Spinal cord (tissue), 10 donors: ENCODE measurements around the gene RPS17. TPM values are rescaled to one million over a fixed set of nuclear protein-coding genes. Genes with fewer than 3 reads are reported as not detected.
"Not testable (repeated sequence)": the region's sequence is repeated elsewhere in the genome, so short reads cannot be mapped to it uniquely, and the experiment has no call there.

Experiments used
- DNase-seq, 6 donors: peaks; one replicate each; pipeline versions ENCODE4 v3.0.0 to v3.0.0-alpha.2; 2013 to 2015; ENCODE audit warnings: low spot score in 6 of 6, low read depth in 4 of 6
- H3K27ac ChIP-seq: one replicate; pipeline ENCODE4 v1.5.1; 2013; ENCODE audit warnings: low read depth, low read length, control low read depth
- H3K27me3 ChIP-seq: one replicate; pipeline ENCODE4 v1.6.1; 2013; ENCODE audit warnings: low read length; ENCODE audit not compliant: control insufficient read depth, insufficient read depth
- H3K36me3 ChIP-seq: one replicate; pipeline ENCODE4 v1.6.1; 2013; ENCODE audit warnings: low read length; ENCODE audit not compliant: control insufficient read depth, insufficient read depth
- H3K4me1 ChIP-seq: one replicate; pipeline ENCODE4 v1.6.1; 2013; ENCODE audit warnings: low read length; ENCODE audit not compliant: control insufficient read depth, insufficient read depth
- H3K4me3 ChIP-seq: one replicate; pipeline ENCODE4 v1.5.1; 2013; ENCODE audit warnings: low read depth, low read length, control low read depth
- H3K9me3 ChIP-seq: one replicate; pipeline ENCODE4 v1.6.1; 2013; ENCODE audit warnings: low read length; ENCODE audit not compliant: control insufficient read depth, insufficient read depth
- WGBS: methylation state at CpG from one replicate; pipeline ENCODE4 v1.1.5; 2013; ENCODE audit warnings: missing lambda C conversion rate; ENCODE audit not compliant: insufficient coverage; 5-methylcytosine and 5-hydroxymethylcytosine counted together
- polyA plus RNA-seq, 2 donors: library from polyadenylated mRNA; unstranded; fragments of 120-200 nt; gene quantifications; one replicate each; pipeline ENCODE4 v1.2.1, GENCODE V29; 2013; ENCODE audit not compliant: insufficient read length in 2 of 2
- total RNA-seq, 2 donors: library from RNA; depleted of rRNA in 1 of 2; stranded (reverse); fragments of 120-200 nt in 1 of 2; fragments of >200 nt in 1 of 2; gene quantifications; one replicate each; pipeline versions ENCODE4 v1.2.3 to v1.2.4, GENCODE V29; 2013 to 2014
- donor health status: healthy.

The RPS17 gene
- total and polyA plus RNA-seq, 4 donors = 815 to 2,786 (median 1,234) TPM

DNA sequence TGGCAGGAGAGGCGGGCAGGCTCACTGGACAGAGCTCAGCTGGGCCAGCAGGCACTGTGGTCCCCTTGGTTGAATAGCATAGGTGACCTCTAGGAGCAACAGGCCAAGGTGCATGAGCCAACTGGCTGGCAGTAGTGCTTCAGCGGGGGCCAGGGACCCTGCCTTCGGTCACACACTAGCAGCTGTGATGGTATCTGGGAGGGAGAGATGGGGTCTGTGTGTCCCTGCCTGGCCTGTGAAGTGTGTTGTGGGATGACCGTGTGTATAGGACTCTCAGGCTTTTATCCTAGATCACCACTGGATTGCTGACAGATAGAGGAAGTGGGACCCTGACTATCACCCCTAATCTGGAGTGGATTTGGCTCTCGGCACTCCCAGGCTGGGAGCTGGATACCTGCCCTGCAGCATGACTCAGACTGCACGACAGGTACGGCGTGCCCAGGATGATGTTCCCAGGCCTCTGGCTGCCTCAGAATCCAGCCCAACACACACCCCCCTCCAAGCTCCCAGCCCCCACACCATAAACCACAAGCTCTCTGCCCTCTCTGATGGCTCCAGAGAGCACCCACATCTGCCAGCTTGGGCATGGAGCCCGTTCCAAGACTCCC is 7.8 kb downstream of the RPS17 start:
- H3K9me3 ChIP-seq = no peaks in the 10 kb centered on the region
- DNase-seq = no peak
- peaks cover 43% of the 10 kb centered on the region for H3K36me3 ChIP-seq
- WGBS = 89% methylated on average over 7 of the region's 9 CpGs
- H3K27me3 ChIP-seq = no peaks in the 10 kb centered on the region
- no peak overlapping the region for H3K4me3 ChIP-seq
- peaks cover 8% of the 10 kb centered on the region for H3K4me1 ChIP-seq
- H3K27ac ChIP-seq = no peak overlapping the region

- Histone ChIP-seq H3K27ac (no peak overlapping the region), H3K9me3 (no peaks in the 10 kb centered on the region), H3K4me3 (no peak overlapping the region), H3K36me3 (peaks cover 38% of the 10 kb centered on the region), H3K27me3 (no peaks in the 10 kb centered on the region), H3K4me1 (peaks cover 8% of the 10 kb centered on the region)
- no peak for DNase-seq
- WGBS = 74% methylated on average over 7 of the region's 11 CpGs
Measured at GRCh38 chr15:82531496-82532382, 8.5 kb downstream of the RPS17 start.

- Histone ChIP-seq H3K27ac (no peak overlapping the region), H3K27me3 (no peaks in the 10 kb centered on the region), H3K9me3 (no peaks in the 10 kb centered on the region), H3K36me3 (peaks cover 35% of the 10 kb centered on the region), H3K4me1 (peaks cover 8% of the 10 kb centered on the region), H3K4me3 (no peak overlapping the region)
- DNase-seq = peak in 2 of 6 donors; percentile 75 to 81
- WGBS = 24% methylated on average over 10 of the region's 10 CpGs
Measured at GRCh38 chr15:82530606-82531379, 9.5 kb downstream of the RPS17 start.

DNA sequence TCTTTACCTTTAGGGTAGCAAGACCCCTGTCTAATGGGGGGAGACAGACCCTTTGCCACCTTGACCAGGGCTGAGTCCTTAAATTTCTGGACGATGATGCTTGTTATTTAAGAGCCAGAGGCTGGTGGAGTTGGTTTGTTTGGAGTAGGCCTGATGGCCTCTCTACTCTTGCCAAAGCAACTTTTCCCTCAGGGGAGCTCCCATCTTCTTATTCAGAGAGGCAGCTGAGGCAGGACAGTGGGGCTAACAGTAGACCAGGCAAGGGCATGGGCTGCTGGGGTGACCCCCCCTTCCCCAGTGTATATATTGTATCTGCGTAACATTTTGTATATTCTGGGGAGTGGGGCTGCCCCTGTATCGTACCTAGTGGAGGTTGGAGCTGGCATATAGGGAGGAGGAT is 10.3 kb downstream of the RPS17 start:
- H3K9me3 ChIP-seq = no peaks in the 10 kb centered on the region
- H3K4me3 ChIP-seq = no peak overlapping the region
- H3K4me1 ChIP-seq = peaks cover 8% of the 10 kb centered on the region
- 88% methylated on average over 1 of the region's 3 CpGs for WGBS
- no peaks in the 10 kb centered on the region for H3K27me3 ChIP-seq
- no peak overlapping the region for H3K27ac ChIP-seq
- peaks cover 27% of the 10 kb centered on the region for H3K36me3 ChIP-seq
- DNase-seq = no peak

GRCh38 chr15:82513587-82513986 is 26.7 kb downstream of the RPS17 start:
- not testable (repeated sequence) for H3K4me3 ChIP-seq, H3K9me3 ChIP-seq
- WGBS = no CpG with 5 or more reads among the region's 48 CpGs

DNA sequence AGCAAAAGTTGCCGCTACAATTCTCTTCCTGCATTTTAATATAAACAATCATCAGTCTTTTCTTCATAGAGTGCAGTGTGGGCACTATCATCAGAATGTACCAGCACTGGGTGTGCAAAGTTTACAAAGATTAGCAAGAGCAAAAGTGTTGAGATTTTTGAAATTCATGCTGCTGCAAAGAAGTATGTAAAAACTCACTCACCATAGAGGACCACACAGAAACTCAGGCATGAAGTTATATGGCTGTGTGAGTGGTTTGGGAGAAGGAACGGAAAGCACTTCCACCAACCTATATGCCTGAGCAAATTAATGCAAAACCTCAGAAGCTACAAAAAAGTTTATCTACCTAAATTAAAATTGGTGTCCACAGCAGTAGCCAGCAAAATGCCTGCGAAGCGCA is 32.6 kb downstream of the RPS17 start:
- H3K27ac ChIP-seq, H3K9me3 ChIP-seq, H3K36me3 ChIP-seq, DNase-seq, H3K4me3 ChIP-seq, H3K27me3 ChIP-seq, H3K4me1 ChIP-seq: not testable (repeated sequence)
- WGBS = no CpG with 5 or more reads among the region's 4 CpGs

More at GRCh38 chr15:82513587-82513986, 26.7 kb downstream of the RPS17 start:
- not testable (repeated sequence) for H3K27ac ChIP-seq, DNase-seq, H3K27me3 ChIP-seq, H3K36me3 ChIP-seq, H3K4me1 ChIP-seq

DNA sequence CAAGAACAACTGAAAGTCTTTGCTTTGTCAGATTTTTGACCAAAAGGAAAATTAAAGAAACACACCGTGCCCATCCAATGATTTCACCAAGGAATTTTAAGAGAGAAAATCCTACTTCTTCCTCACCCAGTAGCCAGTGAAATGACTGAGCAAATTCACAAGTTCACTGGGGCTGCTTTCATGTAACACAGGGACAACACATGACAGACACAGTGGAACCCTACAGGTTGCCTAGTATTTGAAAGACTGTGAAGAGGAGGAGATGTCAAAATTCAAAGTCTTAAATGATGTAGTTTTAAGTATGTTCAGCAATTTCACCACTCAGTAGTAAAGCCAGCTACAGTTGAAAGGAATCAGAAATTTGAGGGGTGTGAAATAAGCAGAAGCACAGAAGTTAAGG is 33.2 kb downstream of the RPS17 start:
- H3K27me3 ChIP-seq, H3K27ac ChIP-seq, H3K9me3 ChIP-seq, DNase-seq, H3K4me3 ChIP-seq, H3K4me1 ChIP-seq, H3K36me3 ChIP-seq: not testable (repeated sequence)
- no CpG with 5 or more reads among the region's 1 CpG for WGBS

- not testable (repeated sequence) for H3K27ac ChIP-seq, DNase-seq, H3K9me3 ChIP-seq, H3K4me3 ChIP-seq, H3K4me1 ChIP-seq, H3K36me3 ChIP-seq, H3K27me3 ChIP-seq
- no CpG with 5 or more reads among the region's 3 CpGs for WGBS
Measured at GRCh38 chr15:82505842-82506241, 34.4 kb downstream of the RPS17 start.

DNA sequence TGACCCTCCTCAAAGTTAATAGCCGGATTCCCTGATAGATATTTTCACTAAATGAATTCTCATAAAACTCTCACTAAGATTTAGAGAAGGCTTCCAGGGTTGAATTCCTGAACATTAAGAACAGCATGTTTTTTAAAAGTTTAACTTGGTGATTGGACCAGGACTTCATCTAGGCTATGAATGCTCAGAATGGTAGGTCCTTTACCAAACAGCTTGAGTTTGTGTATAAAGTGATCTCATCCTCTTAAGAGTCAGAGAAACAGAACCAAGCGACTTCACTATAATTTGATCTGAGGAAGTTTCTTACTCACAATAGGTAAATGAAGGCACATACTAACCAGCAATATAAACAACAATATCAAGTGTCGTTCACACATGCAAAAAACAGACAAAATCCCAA is 36.2 kb downstream of the RPS17 start:
- no CpG with 5 or more reads among the region's 3 CpGs for WGBS
- H3K9me3 ChIP-seq, DNase-seq, H3K4me3 ChIP-seq, H3K27ac ChIP-seq, H3K36me3 ChIP-seq, H3K4me1 ChIP-seq, H3K27me3 ChIP-seq: not testable (repeated sequence)
